Measurements from ENCODE around the gene RMND1.

RMND1 gene

DNA sequence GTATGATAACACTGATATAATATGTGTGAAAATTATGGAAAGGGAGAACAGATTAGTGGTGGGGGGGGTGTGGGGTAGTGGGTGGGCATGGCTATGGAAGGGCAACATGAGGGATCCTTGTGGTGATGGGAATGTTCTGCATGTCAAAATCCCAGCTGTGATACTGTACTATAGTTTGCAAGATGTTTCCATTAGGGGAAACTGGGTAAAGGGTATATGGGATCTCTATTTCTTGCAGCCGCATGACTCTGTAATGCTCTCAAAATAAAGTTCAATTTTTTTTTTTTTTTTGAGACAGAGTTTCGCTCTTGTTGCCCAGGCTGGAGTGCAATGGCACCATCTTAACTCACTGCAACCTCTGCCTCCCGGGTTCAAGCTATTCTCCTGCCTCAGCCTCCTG is 74.8 kb downstream of the RMND1 start:
- Histone ChIP-seq H2BK120ac (ENCODE audit: insufficient read depth, low read length, poor library complexity) (no peak overlapping the region), H3K4me2 (ENCODE audit: low read length) (no peak overlapping the region), H3K4ac (ENCODE audit: low read depth, low read length) (no peak overlapping the region), H3K27me3 (ENCODE audit: insufficient read depth, low read length) (no peaks in the 10 kb centered on the region), H3K27ac (ENCODE audit: low read depth, low read length) (no peak overlapping the region), H3K79me2 (ENCODE audit: control insufficient read depth, insufficient read depth, low read length, poor library complexity) (no peaks in the 10 kb centered on the region), H3K79me1 (ENCODE audit: low read length) (no peaks in the 10 kb centered on the region), H2AK5ac (ENCODE audit: low read length) (no peak overlapping the region), H3K36me3 (ENCODE audit: control insufficient read depth in 1 of 2, insufficient read depth in 2 of 2, low read length in 2 of 2) (peaks cover 0 to 3% of the 10 kb centered on the region in 2 experiments), H3K9me3 (ENCODE audit: insufficient read depth, low read depth, low read length) (no peaks in the 10 kb centered on the region), H3K23ac (ENCODE audit: low read length) (no peak overlapping the region), H3K4me3 (ENCODE audit: low read depth, low read length) (no peak overlapping the region), H2AFZ (ENCODE audit: insufficient read depth, low read length, poor library complexity) (no peak overlapping the region), H4K8ac (ENCODE audit: low read depth, low read length) (no peak overlapping the region), H3K14ac (ENCODE audit: low read length) (no peak overlapping the region), H4K12ac (ENCODE audit: low read depth, low read length) (no peak overlapping the region), H3K4me1 (ENCODE audit: control insufficient read depth in 1 of 2, insufficient read depth in 2 of 2, low read length in 2 of 2) (peaks cover 6% of the 10 kb centered on the region in 2 experiments), H2BK12ac (ENCODE audit: low read length) (no peak overlapping the region), H2BK5ac (ENCODE audit: low read depth, low read length, poor library complexity) (no peak overlapping the region), H4K91ac (ENCODE audit: low read depth, low read length) (no peak overlapping the region), H3K18ac (ENCODE audit: low read length) (no peak overlapping the region), H3K9ac (ENCODE audit: low read length) (no peak overlapping the region)
- WGBS (ENCODE audit: extremely low coverage, insufficient coverage, insufficient read length) = no CpG with 5 or more reads among the region's 3 CpGs
- DNase-seq = no peak

DNA sequence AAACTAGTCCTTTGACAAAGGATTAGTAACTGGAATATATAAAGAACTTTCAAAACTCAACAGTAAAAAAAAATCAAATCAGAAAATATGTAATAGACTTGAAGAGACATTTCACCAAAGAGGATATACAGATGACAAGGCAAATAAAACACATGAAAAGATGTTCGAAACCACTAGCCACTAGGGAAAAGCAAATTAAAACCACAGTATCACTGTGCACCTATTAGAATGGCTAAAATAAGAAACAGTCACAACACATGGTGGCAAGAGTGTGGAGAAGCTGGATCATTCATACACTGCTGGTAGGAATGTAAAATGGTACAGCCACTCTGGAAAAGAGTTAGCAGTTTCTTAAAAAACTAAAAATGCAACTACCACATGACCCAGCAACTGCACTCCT is 75.5 kb downstream of the RMND1 start:
- Histone ChIP-seq H3K36me3 (ENCODE audit: control insufficient read depth in 1 of 2, insufficient read depth in 2 of 2, low read length in 2 of 2) (peaks cover under 1 to 5% of the 10 kb centered on the region in 2 experiments), H2BK120ac (ENCODE audit: insufficient read depth, low read length, poor library complexity) (no peak overlapping the region)

DNA sequence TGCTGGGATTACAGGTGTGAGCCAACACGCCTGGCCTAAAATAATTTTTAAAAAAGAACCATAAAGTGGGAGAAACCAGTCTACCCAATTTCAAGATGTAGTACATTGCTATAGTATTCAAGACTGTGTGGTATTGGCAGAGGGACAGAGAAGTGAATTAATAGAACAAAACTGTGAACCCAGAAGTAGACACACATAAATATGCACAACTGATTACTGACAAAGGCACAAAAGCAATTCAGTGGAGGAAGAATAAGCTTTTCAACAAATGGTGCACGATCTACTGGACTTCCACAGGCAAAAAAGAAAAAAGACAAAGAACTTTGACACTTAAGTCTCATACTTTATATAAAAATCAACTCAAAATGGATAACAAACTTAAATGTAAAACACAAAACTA is 76.1 kb downstream of the RMND1 start:
- H3K4ac ChIP-seq (ENCODE audit: low read depth, low read length) = no peak overlapping the region
- H3K27me3 ChIP-seq (ENCODE audit: insufficient read depth, low read length) = no peaks in the 10 kb centered on the region
- no peak overlapping the region for H2AK5ac ChIP-seq (ENCODE audit: low read length)
- H3K4me1 ChIP-seq (ENCODE audit: control insufficient read depth in 1 of 2, insufficient read depth in 2 of 2, low read length in 2 of 2) = peaks cover 6% of the 10 kb centered on the region in 2 experiments
- H2AFZ ChIP-seq (ENCODE audit: insufficient read depth, low read length, poor library complexity) = no peak overlapping the region
- H4K8ac ChIP-seq (ENCODE audit: low read depth, low read length) = no peak overlapping the region
- no peak overlapping the region for H3K27ac ChIP-seq (ENCODE audit: low read depth, low read length)
- H4K12ac ChIP-seq (ENCODE audit: low read depth, low read length) = no peak overlapping the region
- H3K14ac ChIP-seq (ENCODE audit: low read length) = no peak overlapping the region
- H3K9ac ChIP-seq (ENCODE audit: low read length) = no peak overlapping the region
- DNase-seq = no peak
- no peaks in the 10 kb centered on the region for H3K9me3 ChIP-seq (ENCODE audit: insufficient read depth, low read depth, low read length)
- H3K79me1 ChIP-seq (ENCODE audit: low read length) = no peaks in the 10 kb centered on the region
- H3K23ac ChIP-seq (ENCODE audit: low read length) = no peak overlapping the region
- H3K79me2 ChIP-seq (ENCODE audit: control insufficient read depth, insufficient read depth, low read length, poor library complexity) = no peaks in the 10 kb centered on the region
- H2BK12ac ChIP-seq (ENCODE audit: low read length) = no peak overlapping the region
- H3K4me2 ChIP-seq (ENCODE audit: low read length) = no peak overlapping the region
- no peak overlapping the region for H3K4me3 ChIP-seq (ENCODE audit: low read depth, low read length)
- no peak overlapping the region for H4K91ac ChIP-seq (ENCODE audit: low read depth, low read length)
- no peak overlapping the region for H2BK5ac ChIP-seq (ENCODE audit: low read depth, low read length, poor library complexity)
- WGBS (ENCODE audit: extremely low coverage, insufficient coverage, insufficient read length) = no CpG with 5 or more reads among the region's 2 CpGs
- no peak overlapping the region for H2BK120ac ChIP-seq (ENCODE audit: insufficient read depth, low read length, poor library complexity)
- peaks cover 3 to 10% of the 10 kb centered on the region in 2 experiments for H3K36me3 ChIP-seq (ENCODE audit: control insufficient read depth in 1 of 2, insufficient read depth in 2 of 2, low read length in 2 of 2)
- H3K18ac ChIP-seq (ENCODE audit: low read length) = no peak overlapping the region

More for the DNA sequence above, 75.5 kb downstream of the RMND1 start:
- peak in 1 of 2 donors; percentile 43 for DNase-seq
- Histone ChIP-seq H3K9ac (ENCODE audit: low read length) (no peak overlapping the region), H3K4me3 (ENCODE audit: low read depth, low read length) (no peak overlapping the region), H3K23ac (ENCODE audit: low read length) (no peak overlapping the region), H3K79me2 (ENCODE audit: control insufficient read depth, insufficient read depth, low read length, poor library complexity) (no peaks in the 10 kb centered on the region), H2BK12ac (ENCODE audit: low read length) (no peak overlapping the region), H4K91ac (ENCODE audit: low read depth, low read length) (no peak overlapping the region), H3K27me3 (ENCODE audit: insufficient read depth, low read length) (no peaks in the 10 kb centered on the region), H4K8ac (ENCODE audit: low read depth, low read length) (no peak overlapping the region), H3K9me3 (ENCODE audit: insufficient read depth, low read depth, low read length) (no peaks in the 10 kb centered on the region), H3K27ac (ENCODE audit: low read depth, low read length) (no peak overlapping the region), H2BK5ac (ENCODE audit: low read depth, low read length, poor library complexity) (no peak overlapping the region), H3K4me2 (ENCODE audit: low read length) (no peak overlapping the region), H3K79me1 (ENCODE audit: low read length) (no peaks in the 10 kb centered on the region), H3K4ac (ENCODE audit: low read depth, low read length) (no peak overlapping the region), H4K12ac (ENCODE audit: low read depth, low read length) (no peak overlapping the region), H3K18ac (ENCODE audit: low read length) (no peak overlapping the region), H3K14ac (ENCODE audit: low read length) (no peak overlapping the region), H2AFZ (ENCODE audit: insufficient read depth, low read length, poor library complexity) (no peak overlapping the region), H3K4me1 (ENCODE audit: control insufficient read depth in 1 of 2, insufficient read depth in 2 of 2, low read length in 2 of 2) (peaks cover 6% of the 10 kb centered on the region in 2 experiments), H2AK5ac (ENCODE audit: low read length) (no peak overlapping the region)
- no CpG with 5 or more reads among the region's 1 CpG for WGBS (ENCODE audit: extremely low coverage, insufficient coverage, insufficient read length)

DNA sequence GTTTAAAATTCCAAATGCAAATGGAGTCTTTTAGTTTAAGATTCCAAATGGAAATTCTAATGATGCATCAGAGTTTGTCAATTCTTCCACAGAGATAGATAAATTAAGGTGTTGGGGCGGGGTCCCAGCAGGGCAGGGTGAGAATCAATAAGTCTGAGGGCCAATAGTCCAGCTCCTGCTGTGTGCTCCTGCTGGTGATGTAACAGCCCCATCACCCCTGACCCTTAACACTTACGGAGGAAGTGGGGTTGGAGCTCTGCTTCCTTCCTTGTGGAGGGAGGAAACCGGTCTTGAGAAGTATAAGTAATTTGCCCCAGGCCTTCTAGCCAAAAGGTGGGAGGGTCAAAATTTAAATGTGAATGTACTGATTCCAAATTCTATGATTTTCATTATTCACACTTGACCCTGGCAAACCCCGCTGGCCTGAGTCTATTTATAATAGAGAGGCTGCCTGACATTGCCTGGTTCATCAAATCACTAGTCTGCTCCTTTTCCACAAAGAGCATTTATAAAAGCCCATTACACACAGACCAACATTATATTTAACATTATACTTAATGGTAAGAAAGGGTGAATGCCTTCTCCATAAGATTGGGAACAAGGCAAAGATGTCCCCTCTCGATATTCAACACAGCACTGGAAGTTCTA is 77.8 kb downstream of the RMND1 start:
- no CpG with 5 or more reads among the region's 5 CpGs for WGBS (ENCODE audit: extremely low coverage, insufficient coverage, insufficient read length)
- H2BK5ac ChIP-seq (ENCODE audit: low read depth, low read length, poor library complexity) = no peak overlapping the region
- no peak overlapping the region for H2BK120ac ChIP-seq (ENCODE audit: insufficient read depth, low read length, poor library complexity)
- H2AK5ac ChIP-seq (ENCODE audit: low read length) = no peak overlapping the region
- H3K79me1 ChIP-seq (ENCODE audit: low read length) = no peaks in the 10 kb centered on the region
- H3K4ac ChIP-seq (ENCODE audit: low read depth, low read length) = peak overlapping the region; percentile 35
- H3K27ac ChIP-seq (ENCODE audit: low read depth, low read length) = no peak overlapping the region
- peaks cover 3 to 6% of the 10 kb centered on the region in 2 experiments for H3K4me1 ChIP-seq (ENCODE audit: control insufficient read depth in 1 of 2, insufficient read depth in 2 of 2, low read length in 2 of 2)
- no peak overlapping the region for H3K4me3 ChIP-seq (ENCODE audit: low read depth, low read length)
- no peak overlapping the region for H4K8ac ChIP-seq (ENCODE audit: low read depth, low read length)
- peak overlapping the region; percentile 17 for H2BK12ac ChIP-seq (ENCODE audit: low read length)
- H2AFZ ChIP-seq (ENCODE audit: insufficient read depth, low read length, poor library complexity) = peak overlapping the region; percentile 59
- no peak overlapping the region for H3K9ac ChIP-seq (ENCODE audit: low read length)
- no peak overlapping the region for H4K12ac ChIP-seq (ENCODE audit: low read depth, low read length)
- H3K4me2 ChIP-seq (ENCODE audit: low read length) = no peak overlapping the region
- no peak overlapping the region for H4K91ac ChIP-seq (ENCODE audit: low read depth, low read length)
- no peaks in the 10 kb centered on the region for H3K9me3 ChIP-seq (ENCODE audit: insufficient read depth, low read depth, low read length)
- no peaks in the 10 kb centered on the region for H3K79me2 ChIP-seq (ENCODE audit: control insufficient read depth, insufficient read depth, low read length, poor library complexity)
- H3K23ac ChIP-seq (ENCODE audit: low read length) = no peak overlapping the region
- H3K14ac ChIP-seq (ENCODE audit: low read length) = no peak overlapping the region
- no peak overlapping the region for H3K18ac ChIP-seq (ENCODE audit: low read length)
- DNase-seq = no peak
- H3K27me3 ChIP-seq (ENCODE audit: insufficient read depth, low read length) = no peaks in the 10 kb centered on the region
- H3K36me3 ChIP-seq (ENCODE audit: control insufficient read depth in 1 of 2, insufficient read depth in 2 of 2, low read length in 2 of 2) = peaks cover 8 to 13% of the 10 kb centered on the region in 2 experiments
